Measurements from ENCODE around the gene PTPRJ. TPM values are rescaled to one million over a fixed set of nuclear protein-coding genes. Genes with fewer than 3 reads are reported as not detected.
A peak's percentile ranks its signal among the peaks of the same experiment; 100 is the strongest.

Gene PTPRJ
- total and polyA plus RNA-seq, 4 donors, result 15.9 to 26.7 (median 17.0) TPM

DNA sequence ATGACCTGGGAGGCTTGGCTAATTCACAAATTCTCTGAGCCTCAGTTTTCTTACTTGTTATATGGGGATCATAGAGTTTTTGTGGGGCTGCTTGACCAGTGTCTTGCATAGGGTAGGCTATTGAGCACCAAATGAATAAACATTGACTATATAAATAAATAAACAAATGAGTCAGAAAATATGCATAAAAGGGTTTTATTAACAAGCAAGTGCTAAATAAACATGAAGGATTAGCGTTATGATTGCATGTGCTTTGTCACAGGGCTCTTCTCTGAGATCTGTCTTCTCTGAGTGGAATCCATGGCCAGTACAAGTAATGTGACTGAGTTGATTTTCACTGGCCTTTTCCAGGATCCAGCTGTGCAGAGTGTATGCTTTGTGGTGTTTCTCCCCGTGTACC, 236.2 kb downstream of the PTPRJ start, which contains the start of gene OR4B1:
Gene OR4B1 (plus strand): TSS at position 301 of the 400 bp plus-strand sequence. CDS start 0 bp downstream, at position 301.
- H3K27ac ChIP-seq (ENCODE audit: low read depth, low read length), result no peak within 1 kb of the TSS
- 80% methylated on average over 1 of the region's 2 CpGs for WGBS (ENCODE audit: insufficient coverage)
- no peak for DNase-seq (ENCODE audit: low read depth in 4 of 6, low spot score in 6 of 6)
- no peaks in the 10 kb centered on the region for H3K27me3 ChIP-seq (ENCODE audit: control insufficient read depth, insufficient read depth, low read length)
- no peaks in the 10 kb centered on the region for H3K36me3 ChIP-seq (ENCODE audit: control insufficient read depth, insufficient read depth, low read length)
- H3K4me3 ChIP-seq (ENCODE audit: low read depth, low read length), result no peak within 1 kb of the TSS
- H3K4me1 ChIP-seq (ENCODE audit: control insufficient read depth, insufficient read depth, low read length), result no peaks in the 10 kb centered on the region
- H3K9me3 ChIP-seq (ENCODE audit: control insufficient read depth, insufficient read depth, low read length), result no peaks in the 10 kb centered on the region

Small RNAs within 50 kb of the gene (small RNA-seq; reads per million reads assigned to genes)
- gene MIR3161 (ENCODE audit: low replicate concordance), result 0.26 reads per million, percentile 20 among the genes with 10 or more reads in this experiment

Other genes with a start within 250 kb of the PTPRJ start
- 10 to 100 TPM; 92.2 to 95.5 TPM for gene FNBP4, start 213.2 kb upstream of the PTPRJ start, total RNA-seq
- 100 to 1,000 TPM in 1 of 2 donors, 10 to 100 TPM in 1; 96.7 to 129 TPM for gene FNBP4, start 213.2 kb upstream of the PTPRJ start, polyA plus RNA-seq (ENCODE audit: insufficient read length in 2 of 2)
- gene NUP160, start 132.2 kb upstream of the PTPRJ start, total RNA-seq, result 10 to 100 TPM; 48.0 to 55.5 TPM
- 10 to 100 TPM; 30.9 to 40.3 TPM for gene NUP160, start 132.2 kb upstream of the PTPRJ start, polyA plus RNA-seq (ENCODE audit: insufficient read length in 2 of 2)
- not detected for gene OR4B1, start 236.3 kb downstream of the PTPRJ start, total RNA-seq
- gene OR4B1, start 236.3 kb downstream of the PTPRJ start, polyA plus RNA-seq (ENCODE audit: insufficient read length in 2 of 2), result not detected

Measured in spinal cord (tissue), 10 donors.